Ovary (tissue), 3 donors: ENCODE results near the gene PLPPR3.

ENCODE experiments used
- CTCF ChIP-seq, 3 donors: fragments of 450-650 bp in 2 of 3; fragments of 200-600 bp in 1 of 3; IDR thresholded peaks; one replicate each; pipeline versions ENCODE4 v1.5.1 to v1.8.0; 2016 to 2022; ENCODE audit warnings: antibody characterized with exemption in 3 of 3, mild to moderate bottlenecking in 1 of 3
- POLR2A ChIP-seq: fragments of 450-650 bp; IDR thresholded peaks from one replicate; pipeline ENCODE4 v1.6.1; 2017; ENCODE audit warnings: antibody characterized with exemption, mild to moderate bottlenecking, moderate library complexity
- donor health status: DM: no; HTN: no; CAD: no.

- no peak for TF ChIP-seq CTCF (IDR thresholded peaks at IDR 0.05)
- TF ChIP-seq POLR2A, result no peak
Measured at GRCh38 chr19:867301-867793, 45.6 kb upstream of the PLPPR3 start.
